NCI-H1417 treated with DMSO at 0.1 percent for 48 hours (cell line): ENCODE measurements around the gene ZNF469.
"Not testable (repeated sequence)": the region's sequence is repeated elsewhere in the genome, so short reads cannot be mapped to it uniquely, and the experiment has no call there.

Experiments used
- DNase-seq: peaks from one replicate; lab custom pipeline; 2025; lab: John Stamatoyannopoulos, UW

ZNF469 gene

GRCh38 chr16:88360401-88360800, 22.4 kb upstream of the ZNF469 start:
- not testable (repeated sequence) for DNase-seq

GRCh38 chr16:88360999-88361398, 21.8 kb upstream of the ZNF469 start:
- DNase-seq = no peak

DNA sequence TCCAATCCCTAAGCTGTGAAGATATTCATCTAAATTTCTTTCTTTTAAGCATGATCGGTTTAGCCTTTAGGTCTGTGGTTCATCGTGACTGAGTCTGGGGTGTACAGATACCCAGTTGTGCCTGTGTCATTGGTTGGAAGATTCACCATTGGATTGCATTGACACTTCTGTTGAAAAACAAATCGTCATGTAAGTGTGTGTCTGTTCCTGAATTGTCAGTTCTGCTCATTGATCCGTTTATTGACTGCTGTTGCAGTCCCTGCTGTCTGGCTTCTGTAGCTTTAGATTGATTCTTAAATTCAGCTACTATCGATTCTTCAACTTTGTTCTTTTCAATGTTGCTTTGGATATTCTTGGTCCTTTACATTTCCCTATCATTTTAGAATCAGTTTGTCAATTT, 21.0 kb upstream of the ZNF469 start:
- DNase-seq = no peak

DNA sequence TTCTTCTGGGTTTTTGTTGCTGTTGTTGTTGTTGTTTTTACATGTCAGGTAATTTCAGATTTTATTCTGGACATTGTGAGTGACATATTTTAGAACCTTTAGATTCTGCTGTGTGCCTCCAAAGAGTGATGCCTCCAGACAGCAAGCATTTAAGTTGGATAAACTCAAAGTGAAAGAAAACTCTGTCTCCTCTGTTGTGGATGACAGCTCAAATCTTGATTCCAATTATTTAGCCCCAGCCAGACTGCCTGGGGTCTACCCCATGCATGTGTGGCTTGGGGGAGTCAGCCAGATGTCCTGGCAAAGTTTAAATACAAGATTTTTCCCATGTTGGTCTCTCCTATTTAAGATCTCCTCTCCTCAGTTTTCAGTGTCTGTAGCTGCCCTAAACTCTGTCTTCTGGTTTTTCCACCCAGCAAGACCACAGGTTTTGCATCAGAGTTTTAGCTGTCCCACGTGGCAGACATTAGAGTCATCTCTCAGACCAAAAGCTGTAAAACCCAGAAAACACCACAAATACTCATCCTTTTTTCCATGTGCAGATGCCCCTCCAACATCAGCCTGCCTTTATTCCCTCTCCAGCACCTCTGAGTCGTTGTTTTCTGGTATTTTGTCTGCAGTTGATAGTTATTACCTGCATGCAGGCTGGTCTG, 19.4 kb upstream of the ZNF469 start:
- DNase-seq = no peak

DNA sequence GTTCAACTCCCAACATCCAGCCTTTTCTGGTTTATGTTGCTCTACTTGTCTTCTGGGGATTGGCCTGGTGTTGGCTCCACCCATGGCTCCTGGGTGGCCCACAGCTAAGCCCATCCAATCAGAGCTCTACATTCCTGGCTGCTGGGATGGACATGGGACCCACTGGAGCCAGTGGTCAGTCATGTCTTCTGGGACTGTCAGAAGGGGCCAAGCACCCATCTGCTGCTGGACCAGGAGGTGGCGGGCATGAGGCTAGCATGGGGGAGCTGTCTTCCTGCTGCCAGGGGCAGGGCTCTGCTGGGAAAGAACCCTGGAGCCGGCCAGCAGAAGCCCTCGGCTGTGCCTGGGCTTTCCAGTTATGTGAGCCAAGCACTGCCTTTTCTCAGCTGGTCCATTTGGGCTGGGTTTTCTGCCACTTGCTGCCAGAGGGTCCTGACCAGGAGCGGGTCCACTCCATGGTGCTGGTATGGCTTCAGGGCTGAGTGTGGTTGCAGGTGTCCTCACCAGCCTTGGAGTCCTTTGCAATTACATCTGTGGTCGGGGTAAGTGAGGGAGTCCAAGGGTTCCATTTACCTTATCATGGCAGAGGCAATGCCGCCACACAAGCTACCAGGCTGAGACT, 17.4 kb upstream of the ZNF469 start:
- no peak for DNase-seq

- DNase-seq = no peak
Measured at GRCh38 chr16:88366032-88366703, 16.6 kb upstream of the ZNF469 start.

GRCh38 chr16:88366704-88367047, 16.1 kb upstream of the ZNF469 start:
- DNase-seq = no peak

GRCh38 chr16:88367560-88367959, 15.2 kb upstream of the ZNF469 start:
- DNase-seq = no peak

DNA sequence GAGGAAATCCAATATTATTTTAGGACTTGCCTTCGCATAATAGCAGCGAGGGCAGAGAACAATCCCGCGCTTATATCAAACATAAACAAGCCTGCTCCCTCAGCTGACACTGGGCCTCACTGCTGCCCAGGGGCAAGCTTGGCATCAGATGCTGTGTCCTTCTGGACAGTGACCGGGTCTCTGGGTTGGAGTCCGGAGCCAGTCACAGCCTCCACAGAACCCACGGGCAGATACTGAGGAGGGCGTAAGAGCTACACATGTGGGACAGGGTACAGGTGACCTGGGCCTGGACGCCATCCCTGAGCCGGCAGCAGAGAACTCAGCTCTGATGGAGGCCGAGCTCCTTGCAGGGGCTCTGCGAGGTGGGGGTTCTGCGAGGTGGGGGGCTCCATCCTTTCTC, 14.7 kb upstream of the ZNF469 start:
- no peak for DNase-seq

DNA sequence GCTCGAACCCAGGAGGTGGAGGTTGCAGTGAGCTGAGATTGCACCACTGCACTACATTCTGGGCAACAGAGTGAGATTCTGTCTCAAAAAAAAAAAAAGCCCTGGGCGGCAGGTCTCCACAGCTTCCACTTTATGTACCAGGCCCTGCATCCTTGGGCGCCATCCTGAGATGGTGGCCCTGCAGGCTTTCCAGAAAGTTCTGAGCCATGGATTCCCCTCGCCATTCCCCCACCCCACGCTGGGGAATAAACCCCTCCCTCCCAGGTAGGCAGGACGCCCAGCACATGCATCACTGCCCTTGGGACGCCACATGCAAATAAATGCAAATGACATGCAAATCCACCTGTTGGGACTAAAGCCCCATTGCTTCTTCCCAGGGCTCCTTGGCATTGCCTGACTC, 13.8 kb upstream of the ZNF469 start:
- DNase-seq = no peak

DNA sequence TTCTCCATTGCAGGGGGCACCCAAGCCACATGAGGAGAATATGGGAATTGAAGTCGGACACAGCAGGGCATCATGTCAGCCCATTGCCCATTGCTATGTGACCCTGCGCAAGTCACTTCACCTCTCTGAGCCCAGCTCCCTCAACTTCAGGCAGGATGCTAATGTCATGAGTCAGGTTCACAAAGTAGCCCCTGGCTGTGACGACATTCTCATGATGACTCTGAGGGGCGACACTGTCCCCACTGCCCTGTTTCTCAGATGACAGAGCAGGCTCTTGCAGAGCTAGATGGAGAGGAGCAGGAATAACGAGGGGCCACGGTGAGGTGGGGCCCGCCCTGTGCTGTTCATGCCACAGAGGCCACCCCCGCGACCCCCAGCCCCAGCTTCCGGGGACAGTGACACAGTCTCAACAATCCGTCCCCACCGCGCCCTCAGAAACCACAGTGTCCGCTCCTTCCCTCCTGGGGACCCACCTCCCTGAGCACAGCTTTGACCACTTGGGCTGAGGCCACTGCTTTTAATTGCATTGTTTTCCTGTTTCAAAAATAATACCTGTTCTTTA, 13.2 kb upstream of the ZNF469 start:
- DNase-seq = no peak

GRCh38 chr16:88370365-88370764, 12.4 kb upstream of the ZNF469 start:
- DNase-seq = no peak

- no peak for DNase-seq
Measured at GRCh38 chr16:88372522-88372921, 10.2 kb upstream of the ZNF469 start.

GRCh38 chr16:88373211-88373610, 9.5 kb upstream of the ZNF469 start:
- no peak for DNase-seq

- DNase-seq = no peak
Measured at GRCh38 chr16:88373927-88374492, 8.7 kb upstream of the ZNF469 start.

DNA sequence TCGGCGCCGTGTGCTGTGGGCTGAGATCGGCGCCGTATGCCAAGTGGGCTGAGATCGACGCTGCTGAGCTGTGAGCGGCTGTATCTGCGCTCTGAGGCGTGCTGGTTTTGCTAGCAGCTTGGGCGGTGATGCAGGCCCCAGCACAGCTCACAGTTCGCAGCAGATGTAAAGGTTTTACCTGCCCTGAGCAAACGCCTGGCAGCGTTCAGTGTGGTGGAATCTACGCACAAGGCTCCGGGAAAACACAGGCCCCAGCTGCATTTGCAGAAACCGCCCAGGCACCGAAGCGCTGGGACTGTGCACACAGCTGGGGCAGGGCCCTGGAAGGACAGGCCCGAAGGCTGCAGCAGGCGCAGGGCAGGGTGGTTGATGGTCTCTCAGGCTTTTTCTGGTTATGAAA, 8.0 kb upstream of the ZNF469 start:
- DNase-seq = no peak

- DNase-seq = no peak
Measured at GRCh38 chr16:88375236-88375975, 7.4 kb upstream of the ZNF469 start.

GRCh38 chr16:88375996-88376834, 6.5 kb upstream of the ZNF469 start:
- DNase-seq = no peak

DNA sequence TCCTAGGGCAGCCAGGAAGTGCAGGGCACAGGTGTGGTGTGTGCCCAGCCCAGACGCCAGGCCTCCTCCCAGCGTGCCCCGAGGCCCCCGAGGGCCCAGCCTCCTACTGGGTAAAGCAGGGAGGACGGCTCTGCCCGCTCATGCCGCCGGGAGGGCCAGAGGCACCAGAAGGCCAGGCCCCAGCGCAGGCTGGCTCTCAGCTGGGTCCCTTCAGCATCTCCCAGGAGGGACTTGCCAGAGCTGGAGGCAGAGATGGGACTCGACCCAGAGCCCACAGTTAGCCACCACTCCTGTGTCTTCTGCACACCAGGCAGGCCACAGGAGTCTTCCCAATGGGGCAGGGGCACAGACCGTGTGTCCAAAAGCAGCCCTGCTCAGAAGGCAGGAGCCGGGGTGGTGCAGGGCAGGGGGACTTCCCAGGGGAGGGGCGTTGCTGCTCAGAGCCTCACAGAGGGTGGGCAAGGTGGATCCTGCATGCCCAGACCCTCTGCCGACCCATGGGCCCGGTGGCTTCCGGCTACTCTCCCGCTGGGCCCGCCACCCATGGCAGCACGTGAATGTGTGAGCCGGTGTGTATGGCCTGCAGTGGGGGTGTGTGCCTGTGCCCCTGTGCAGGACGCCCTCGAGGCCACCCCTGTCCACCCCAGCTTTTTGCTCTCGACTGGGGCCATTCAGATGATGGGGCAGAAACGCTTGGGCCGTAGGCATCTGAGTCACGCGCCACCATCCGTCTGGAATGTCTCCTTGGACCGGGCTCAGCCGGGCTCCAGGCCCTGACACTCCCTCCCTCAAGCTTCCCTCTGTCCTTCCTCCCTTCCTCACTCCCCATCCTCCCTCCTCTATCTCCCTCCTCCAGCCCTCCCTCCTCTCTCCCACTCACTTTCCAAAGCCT, 5.7 kb upstream of the ZNF469 start:
- no peak for DNase-seq

DNA sequence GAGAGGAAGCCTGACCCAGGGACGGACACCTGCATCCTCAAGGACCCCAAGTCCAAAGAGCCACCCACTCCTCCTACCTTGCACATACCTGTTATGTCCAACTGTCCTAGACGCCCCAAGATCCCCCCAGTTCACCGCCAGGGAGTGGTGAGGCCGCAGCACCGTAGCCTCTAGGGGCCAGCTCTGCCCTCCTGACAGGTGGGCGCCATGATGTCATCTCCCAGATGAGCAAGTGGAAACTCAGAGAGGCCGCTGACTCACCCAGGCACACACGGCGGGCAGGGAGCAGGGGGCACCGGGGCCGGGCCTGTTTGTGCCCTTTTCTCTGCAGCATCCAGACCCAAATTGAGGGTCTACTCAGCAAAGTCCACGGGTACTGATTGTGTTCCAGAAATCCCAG, 4.8 kb upstream of the ZNF469 start:
- no peak for DNase-seq
